ENCODE results near the gene PCNX2.

Gene PCNX2

GRCh38 chr1:232979558-232979957 lies 316.0 kb downstream of the PCNX2 start:
- H3K4me3 ChIP-seq (ENCODE audit: low read depth, low read length), result no peak overlapping the region
- in situ Hi-C loops (cut with HindIII; ENCODE audit: low sequenced_read_pairs), result no loop called here
- no peak for DNase-seq (ENCODE audit: low read depth, low spot score)
- no peak for TF ChIP-seq CTCF (IDR thresholded peaks at IDR 0.05; ENCODE audit: low read depth, low read length)

GRCh38 chr1:232978815-232979214 lies 316.7 kb downstream of the PCNX2 start:
- in situ Hi-C loops (cut with HindIII; ENCODE audit: low sequenced_read_pairs), result no loop called here
- no peak for DNase-seq (ENCODE audit: low read depth, low spot score)

GRCh38 chr1:232978091-232978634 lies 317.4 kb downstream of the PCNX2 start:
- TF ChIP-seq CTCF (IDR thresholded peaks at IDR 0.05; ENCODE audit: low read depth, low read length), result no peak
- in situ Hi-C loops (cut with HindIII; ENCODE audit: low sequenced_read_pairs), result no loop called here
- no peak overlapping the region for H3K4me3 ChIP-seq (ENCODE audit: low read depth, low read length)
- no peak for DNase-seq (ENCODE audit: low read depth, low spot score)

More at GRCh38 chr1:232978815-232979214, 316.7 kb downstream of the PCNX2 start:
- no peak for TF ChIP-seq CTCF (IDR thresholded peaks at IDR 0.05; ENCODE audit: low read depth, low read length)
- no peak overlapping the region for H3K4me3 ChIP-seq (ENCODE audit: low read depth, low read length)

- in situ Hi-C loops (cut with HindIII; ENCODE audit: low sequenced_read_pairs), result no loop called here
Measured at GRCh38 chr1:232974971-232975370, 320.6 kb downstream of the PCNX2 start.

GRCh38 chr1:232973652-232974611 lies 321.6 kb downstream of the PCNX2 start:
- DNase-seq (ENCODE audit: low read depth, low spot score), result no peak
- no peak for TF ChIP-seq CTCF (IDR thresholded peaks at IDR 0.05; ENCODE audit: low read depth, low read length)
- H3K4me3 ChIP-seq (ENCODE audit: low read depth, low read length), result no peak overlapping the region
- in situ Hi-C loops (cut with HindIII; ENCODE audit: low sequenced_read_pairs), result no loop called here

More at GRCh38 chr1:232974971-232975370, 320.6 kb downstream of the PCNX2 start:
- DNase-seq (ENCODE audit: low read depth, low spot score), result peak; percentile 48
- no peak for TF ChIP-seq CTCF (IDR thresholded peaks at IDR 0.05; ENCODE audit: low read depth, low read length)
- no peak overlapping the region for H3K4me3 ChIP-seq (ENCODE audit: low read depth, low read length)

- no peak for TF ChIP-seq CTCF (IDR thresholded peaks at IDR 0.05; ENCODE audit: low read depth, low read length)
- H3K4me3 ChIP-seq (ENCODE audit: low read depth, low read length), result no peak overlapping the region
- in situ Hi-C loops (cut with HindIII; ENCODE audit: low sequenced_read_pairs), result no loop called here
- DNase-seq (ENCODE audit: low read depth, low spot score), result no peak
Measured at GRCh38 chr1:232970508-232970907, 325.0 kb downstream of the PCNX2 start.
